ENCODE measurements around the gene NOS1AP. TPM values are rescaled to one million over a fixed set of nuclear protein-coding genes. Genes with fewer than 3 reads are reported as not detected.
A peak's percentile ranks its signal among the peaks of the same experiment; 100 is the strongest.

NOS1AP gene
- total RNA-seq, 1 donor: 0.18 TPM

- no peak for DNase-seq (ENCODE audit: low read depth)
- H3K4me3 ChIP-seq (ENCODE audit: low read depth, low read length): no peak overlapping the region
- TF ChIP-seq CTCF (IDR thresholded peaks at IDR 0.05; ENCODE audit: insufficient read depth, low read length): no peak
Observed at GRCh38 chr1:162085991-162086390, 16.5 kb downstream of the NOS1AP start.

GRCh38 chr1:162087111-162087510, 17.6 kb downstream of the NOS1AP start:
- DNase-seq (ENCODE audit: low read depth): no peak
- no peak for TF ChIP-seq CTCF (IDR thresholded peaks at IDR 0.05; ENCODE audit: insufficient read depth, low read length)
- no peak overlapping the region for H3K4me3 ChIP-seq (ENCODE audit: low read depth, low read length)

- no peak overlapping the region for H3K4me3 ChIP-seq (ENCODE audit: low read depth, low read length)
- no peak for TF ChIP-seq CTCF (IDR thresholded peaks at IDR 0.05; ENCODE audit: insufficient read depth, low read length)
- DNase-seq (ENCODE audit: low read depth): no peak
Observed at GRCh38 chr1:162087574-162087973, 18.1 kb downstream of the NOS1AP start.

GRCh38 chr1:162088281-162088969, 18.9 kb downstream of the NOS1AP start:
- no peak overlapping the region for H3K4me3 ChIP-seq (ENCODE audit: low read depth, low read length)
- DNase-seq (ENCODE audit: low read depth): peak; percentile 14
- no peak for TF ChIP-seq CTCF (IDR thresholded peaks at IDR 0.05; ENCODE audit: insufficient read depth, low read length)

GRCh38 chr1:162089748-162090147, 20.3 kb downstream of the NOS1AP start:
- no peak for TF ChIP-seq CTCF (IDR thresholded peaks at IDR 0.05; ENCODE audit: insufficient read depth, low read length)
- no peak overlapping the region for H3K4me3 ChIP-seq (ENCODE audit: low read depth, low read length)
- no peak for DNase-seq (ENCODE audit: low read depth)

GRCh38 chr1:162090378-162090777, 20.9 kb downstream of the NOS1AP start:
- no peak for DNase-seq (ENCODE audit: low read depth)
- TF ChIP-seq CTCF (IDR thresholded peaks at IDR 0.05; ENCODE audit: insufficient read depth, low read length): no peak
- H3K4me3 ChIP-seq (ENCODE audit: low read depth, low read length): no peak overlapping the region

Measured in fibroblast of the aortic adventitia (primary cell).